ENCODE measurements around the gene AADACL4.

AADACL4 gene

GRCh38 chr1:12629511-12629956 lies 14.4 kb upstream of the AADACL4 start:
- H3K4me3 ChIP-seq, result no peak overlapping the region
- H3K9ac ChIP-seq, result no peak overlapping the region
- H3K9me3 ChIP-seq (replicated peaks in 1 of 11), result peaks cover 12 to 27% (median 19%) of the 10 kb centered on the region in 11 experiments
- no peak for TF ChIP-seq Cebpa-rat (IDR thresholded peaks at IDR 0.05)
- H3K27me3 ChIP-seq, result no peaks in the 10 kb centered on the region
- H3K36me3 ChIP-seq, result no peaks in the 10 kb centered on the region
- peaks cover 28 to 72% (median 65%) of the 10 kb centered on the region in 10 experiments for H3K4me1 ChIP-seq
- H4K20me1 ChIP-seq, result no peaks in the 10 kb centered on the region
- H3K4me2 ChIP-seq, result peak overlapping the region in 8 of 11 experiments; percentile 44 to 70 (median 62); a peak in 16 of 22 replicates
- no peak overlapping the region for H3K27ac ChIP-seq

- Histone ChIP-seq H3K27me3 (no peaks in the 10 kb centered on the region), H4K20me1 (no peaks in the 10 kb centered on the region), H3K9ac (no peak overlapping the region), H3K4me3 (peak overlapping the region in 3 of 10 experiments; percentile 1 to 21 (median 2); a peak in 1 of 20 replicates), H3K9me3 (replicated peaks in 1 of 11) (peaks cover 12 to 33% (median 23%) of the 10 kb centered on the region in 11 experiments), H3K27ac (no peak overlapping the region; a peak in 1 of 22 replicates), H3K4me2 (peak overlapping the region; percentile 44 to 70 (median 63); a peak in 21 of 22 replicates), H3K4me1 (peaks cover 31 to 76% (median 69%) of the 10 kb centered on the region in 10 experiments), H3K36me3 (no peaks in the 10 kb centered on the region)
- no peak for TF ChIP-seq Cebpa-rat (IDR thresholded peaks at IDR 0.05)
Observed at GRCh38 chr1:12629985-12630760, 13.7 kb upstream of the AADACL4 start.

- Histone ChIP-seq H3K27me3 (no peaks in the 10 kb centered on the region), H3K4me3 (peak overlapping the region in 3 of 10 experiments; percentile 2 to 21 (median 12); a peak in 2 of 20 replicates), H3K27ac (peak overlapping the region in 1 of 11 experiments; percentile 15; a peak in 1 of 22 replicates), H3K4me1 (peaks cover 31 to 84% (median 71%) of the 10 kb centered on the region in 10 experiments), H3K9me3 (replicated peaks in 1 of 11) (peaks cover 12 to 42% (median 30%) of the 10 kb centered on the region in 11 experiments), H3K36me3 (no peaks in the 10 kb centered on the region), H3K4me2 (peak overlapping the region in 10 of 11 experiments; percentile 55 to 70 (median 63); a peak in 20 of 22 replicates), H3K9ac (no peak overlapping the region), H4K20me1 (no peaks in the 10 kb centered on the region)
- TF ChIP-seq Cebpa-rat (IDR thresholded peaks at IDR 0.05), result peak in 8 of 11 experiments; percentile 5 to 67 (median 46); a peak in 8 of 22 replicates
Observed at GRCh38 chr1:12630946-12631530, 12.8 kb upstream of the AADACL4 start.

- H3K9ac ChIP-seq, result no peak overlapping the region
- no peaks in the 10 kb centered on the region for H3K27me3 ChIP-seq
- peak overlapping the region in 3 of 10 experiments; percentile 2 to 21 (median 12); a peak in 1 of 20 replicates for H3K4me3 ChIP-seq
- H4K20me1 ChIP-seq, result no peaks in the 10 kb centered on the region
- peaks cover 31 to 84% (median 73%) of the 10 kb centered on the region in 10 experiments for H3K4me1 ChIP-seq
- 0 out of 22 replicates have a peak overlapping the region, but pooled peaks of 1 of the 11 experiments have one; percentile 15 for H3K27ac ChIP-seq
- peaks cover 12 to 47% (median 35%) of the 10 kb centered on the region in 11 experiments for H3K9me3 ChIP-seq (replicated peaks in 1 of 11)
- H3K4me2 ChIP-seq, result peak overlapping the region in 10 of 11 experiments; percentile 10 to 70 (median 63); a peak in 16 of 22 replicates
- H3K36me3 ChIP-seq, result no peaks in the 10 kb centered on the region
- no peak for TF ChIP-seq Cebpa-rat (IDR thresholded peaks at IDR 0.05)
Observed at GRCh38 chr1:12631571-12631970, 12.3 kb upstream of the AADACL4 start.

- Histone ChIP-seq H4K20me1 (no peaks in the 10 kb centered on the region), H3K27me3 (no peaks in the 10 kb centered on the region), H3K27ac (peak overlapping the region in 10 of 11 experiments; percentile 9 to 82 (median 65); a peak in 19 of 22 replicates), H3K4me1 (peaks cover 31 to 78% (median 66%) of the 10 kb centered on the region in 10 experiments), H3K4me3 (peak overlapping the region in 4 of 10 experiments; percentile 16 to 27 (median 24); a peak in 6 of 20 replicates), H3K36me3 (peaks cover 0 to 3% (median 0%) of the 10 kb centered on the region in 11 experiments; a peak in 1 of 22 replicates), H3K9me3 (replicated peaks in 1 of 11) (peaks cover 32 to 73% (median 59%) of the 10 kb centered on the region in 11 experiments), H3K4me2 (peak overlapping the region; percentile 52 to 88 (median 76)), H3K9ac (peak overlapping the region in 8 of 11 experiments; percentile 3 to 58 (median 28); a peak in 7 of 22 replicates)
- no peak for TF ChIP-seq Cebpa-rat (IDR thresholded peaks at IDR 0.05)
Observed at GRCh38 chr1:12634156-12634555, 9.7 kb upstream of the AADACL4 start.

- Histone ChIP-seq H3K9me3 (replicated peaks in 1 of 11) (peaks cover 38 to 77% (median 65%) of the 10 kb centered on the region in 11 experiments), H4K20me1 (no peaks in the 10 kb centered on the region), H3K27me3 (no peaks in the 10 kb centered on the region), H3K4me3 (peak overlapping the region in 4 of 10 experiments; percentile 16 to 27 (median 24); a peak in 5 of 20 replicates), H3K9ac (peak overlapping the region in 7 of 11 experiments; percentile 21 to 58 (median 33); a peak in 7 of 22 replicates), H3K4me1 (peaks cover 31 to 72% (median 61%) of the 10 kb centered on the region in 10 experiments), H3K36me3 (peaks cover 0 to 7% (median 0%) of the 10 kb centered on the region in 11 experiments; a peak in 2 of 22 replicates), H3K4me2 (peak overlapping the region; percentile 52 to 88 (median 76)), H3K27ac (peak overlapping the region in 10 of 11 experiments; percentile 9 to 82 (median 65); a peak in 19 of 22 replicates)
- no peak for TF ChIP-seq Cebpa-rat (IDR thresholded peaks at IDR 0.05)
Observed at GRCh38 chr1:12634696-12635202, 9.1 kb upstream of the AADACL4 start.

- Histone ChIP-seq H3K9ac (no peak overlapping the region), H3K36me3 (peaks cover 0 to 7% (median 0%) of the 10 kb centered on the region in 11 experiments; a peak in 2 of 22 replicates), H3K27ac (peak overlapping the region in 2 of 11 experiments; percentile 13 to 16; a peak in 1 of 22 replicates), H3K9me3 (replicated peaks in 1 of 11) (peaks cover 45 to 77% (median 68%) of the 10 kb centered on the region in 11 experiments), H3K4me1 (peaks cover 18 to 56% (median 45%) of the 10 kb centered on the region in 10 experiments), H3K27me3 (no peaks in the 10 kb centered on the region), H3K4me2 (peak overlapping the region in 9 of 11 experiments; percentile 24 to 71 (median 62); a peak in 17 of 22 replicates), H3K4me3 (no peak overlapping the region), H4K20me1 (no peaks in the 10 kb centered on the region)
- TF ChIP-seq Cebpa-rat (IDR thresholded peaks at IDR 0.05), result no peak
Observed at GRCh38 chr1:12636098-12636950, 7.6 kb upstream of the AADACL4 start.

Data from BLaER1 treated with 17β-estradiol and CSF1 and Interleukin-3, amounts not matched to agents 10 nM and 100 nM (cell line).